ENCODE measurements around the gene XIAP. TPM values are rescaled to one million over a fixed set of nuclear protein-coding genes. Genes with fewer than 3 reads are reported as not detected.
A peak's percentile ranks its signal among the peaks of the same experiment; 100 is the strongest.
"Not testable (repeated sequence)": the region's sequence is repeated elsewhere in the genome, so short reads cannot be mapped to it uniquely, and the experiment has no call there.

Gene XIAP
- polyA plus RNA-seq (2013, experiment 1 of 2): 13.9 TPM
- polyA plus RNA-seq (2013, experiment 2 of 2): 14.2 TPM

- Histone ChIP-seq H3K9me3 (ENCODE audit: insufficient read depth, low read depth, low read length) (no peaks in the 10 kb centered on the region), H3K36me3 (ENCODE audit: insufficient read depth, low read length) (no peaks in the 10 kb centered on the region), H3K4me1 (ENCODE audit: insufficient read depth, low read length) (peaks cover 12% of the 10 kb centered on the region; the same call in 1 of the 2 replicates), H3K27ac (ENCODE audit: low read depth, low read length) (peak within 1 kb of the TSS; percentile 99), H3K9ac (ENCODE audit: low read depth, low read length) (peak within 1 kb of the TSS; percentile 90), H3K4me3 (ENCODE audit: low read length) (peak within 1 kb of the TSS; percentile 95), H3K27me3 (ENCODE audit: insufficient read depth, low read length) (no peaks in the 10 kb centered on the region)
- under 1% methylated on average over 58 of the region's 62 CpGs for WGBS
Measured at GRCh38 chrX:123859846-123860838, at the start of gene XIAP. Gene XIAP (plus strand): TSS chrX:123860053. CDS start chrX:123885663, 25,610 bp downstream.

GRCh38 chrX:123814343-123814742 is 45.5 kb upstream of the XIAP start:
- Histone ChIP-seq H3K27me3 (ENCODE audit: insufficient read depth, low read length) (no peaks in the 10 kb centered on the region), H3K9ac (ENCODE audit: low read depth, low read length) (no peak overlapping the region), H3K9me3 (ENCODE audit: insufficient read depth, low read depth, low read length) (no peaks in the 10 kb centered on the region), H3K4me3 (ENCODE audit: low read length) (no peak overlapping the region), H3K36me3 (ENCODE audit: insufficient read depth, low read length) (no peaks in the 10 kb centered on the region), H3K4me1 (ENCODE audit: insufficient read depth, low read length) (no peaks in the 10 kb centered on the region), H3K27ac (ENCODE audit: low read depth, low read length) (no peak overlapping the region)
- 86% methylated on average over 1 of the region's 2 CpGs for WGBS

GRCh38 chrX:123814934-123815394 is 44.9 kb upstream of the XIAP start:
- H3K9me3 ChIP-seq (ENCODE audit: insufficient read depth, low read depth, low read length); H3K36me3 ChIP-seq (ENCODE audit: insufficient read depth, low read length); H3K4me3 ChIP-seq (ENCODE audit: low read length); H3K27ac ChIP-seq (ENCODE audit: low read depth, low read length); H3K9ac ChIP-seq (ENCODE audit: low read depth, low read length); H3K4me1 ChIP-seq (ENCODE audit: insufficient read depth, low read length); H3K27me3 ChIP-seq (ENCODE audit: insufficient read depth, low read length): not testable (repeated sequence)
- WGBS: 59% methylated on average over 9 of the region's 12 CpGs

GRCh38 chrX:123817288-123817894 is 42.5 kb upstream of the XIAP start:
- H3K9me3 ChIP-seq (ENCODE audit: insufficient read depth, low read depth, low read length): no peaks in the 10 kb centered on the region
- no peaks in the 10 kb centered on the region for H3K36me3 ChIP-seq (ENCODE audit: insufficient read depth, low read length)
- H3K9ac ChIP-seq (ENCODE audit: low read depth, low read length): no peak overlapping the region
- no peaks in the 10 kb centered on the region for H3K4me1 ChIP-seq (ENCODE audit: insufficient read depth, low read length)
- no peak overlapping the region for H3K27ac ChIP-seq (ENCODE audit: low read depth, low read length)
- H3K27me3 ChIP-seq (ENCODE audit: insufficient read depth, low read length): no peaks in the 10 kb centered on the region
- no peak overlapping the region for H3K4me3 ChIP-seq (ENCODE audit: low read length)
- 94% methylated on average over 6 of the region's 6 CpGs for WGBS

GRCh38 chrX:123818243-123818642 is 41.6 kb upstream of the XIAP start:
- H3K36me3 ChIP-seq (ENCODE audit: insufficient read depth, low read length): no peaks in the 10 kb centered on the region
- H3K9ac ChIP-seq (ENCODE audit: low read depth, low read length): no peak overlapping the region
- no peaks in the 10 kb centered on the region for H3K9me3 ChIP-seq (ENCODE audit: insufficient read depth, low read depth, low read length)
- no peaks in the 10 kb centered on the region for H3K27me3 ChIP-seq (ENCODE audit: insufficient read depth, low read length)
- H3K4me3 ChIP-seq (ENCODE audit: low read length): no peak overlapping the region
- no peaks in the 10 kb centered on the region for H3K4me1 ChIP-seq (ENCODE audit: insufficient read depth, low read length)
- no peak overlapping the region for H3K27ac ChIP-seq (ENCODE audit: low read depth, low read length)

- H3K36me3 ChIP-seq (ENCODE audit: insufficient read depth, low read length): no peaks in the 10 kb centered on the region
- 78% methylated on average over 1 of the region's 1 CpG for WGBS
- H3K27me3 ChIP-seq (ENCODE audit: insufficient read depth, low read length): no peaks in the 10 kb centered on the region
- no peaks in the 10 kb centered on the region for H3K4me1 ChIP-seq (ENCODE audit: insufficient read depth, low read length)
- no peak overlapping the region for H3K9ac ChIP-seq (ENCODE audit: low read depth, low read length)
- H3K9me3 ChIP-seq (ENCODE audit: insufficient read depth, low read depth, low read length): no peaks in the 10 kb centered on the region
- no peak overlapping the region for H3K4me3 ChIP-seq (ENCODE audit: low read length)
- H3K27ac ChIP-seq (ENCODE audit: low read depth, low read length): no peak overlapping the region
Measured at GRCh38 chrX:123822965-123823364, 36.9 kb upstream of the XIAP start.

- 88% methylated on average over 6 of the region's 6 CpGs for WGBS
- Histone ChIP-seq H3K27me3 (ENCODE audit: insufficient read depth, low read length) (no peaks in the 10 kb centered on the region), H3K9ac (ENCODE audit: low read depth, low read length) (no peak overlapping the region), H3K4me1 (ENCODE audit: insufficient read depth, low read length) (no peaks in the 10 kb centered on the region), H3K4me3 (ENCODE audit: low read length) (no peak overlapping the region), H3K9me3 (ENCODE audit: insufficient read depth, low read depth, low read length) (no peaks in the 10 kb centered on the region), H3K36me3 (ENCODE audit: insufficient read depth, low read length) (no peaks in the 10 kb centered on the region), H3K27ac (ENCODE audit: low read depth, low read length) (no peak overlapping the region)
Measured at GRCh38 chrX:123830309-123830708, 29.5 kb upstream of the XIAP start.

- H3K4me3 ChIP-seq (ENCODE audit: low read length): no peak overlapping the region
- no peak overlapping the region for H3K27ac ChIP-seq (ENCODE audit: low read depth, low read length)
Measured at GRCh38 chrX:123833387-123833786, 26.5 kb upstream of the XIAP start.

GRCh38 chrX:123834116-123834515 is 25.7 kb upstream of the XIAP start:
- Histone ChIP-seq H3K27me3 (ENCODE audit: insufficient read depth, low read length) (no peaks in the 10 kb centered on the region), H3K4me3 (ENCODE audit: low read length) (no peak overlapping the region)

More at GRCh38 chrX:123833387-123833786, 26.5 kb upstream of the XIAP start:
- no peaks in the 10 kb centered on the region for H3K4me1 ChIP-seq (ENCODE audit: insufficient read depth, low read length)
- no peak overlapping the region for H3K9ac ChIP-seq (ENCODE audit: low read depth, low read length)
- no peaks in the 10 kb centered on the region for H3K27me3 ChIP-seq (ENCODE audit: insufficient read depth, low read length)
- 56% methylated on average over 7 of the region's 7 CpGs for WGBS
- H3K9me3 ChIP-seq (ENCODE audit: insufficient read depth, low read depth, low read length): no peaks in the 10 kb centered on the region
- H3K36me3 ChIP-seq (ENCODE audit: insufficient read depth, low read length): no peaks in the 10 kb centered on the region

GRCh38 chrX:123835661-123836371 is 24.0 kb upstream of the XIAP start:
- H3K36me3 ChIP-seq (ENCODE audit: insufficient read depth, low read length): no peaks in the 10 kb centered on the region
- no peak overlapping the region for H3K4me3 ChIP-seq (ENCODE audit: low read length)
- H3K9ac ChIP-seq (ENCODE audit: low read depth, low read length): no peak overlapping the region
- H3K27me3 ChIP-seq (ENCODE audit: insufficient read depth, low read length): no peaks in the 10 kb centered on the region
- WGBS: 95% methylated on average over 6 of the region's 6 CpGs
- no peak overlapping the region for H3K27ac ChIP-seq (ENCODE audit: low read depth, low read length)
- no peaks in the 10 kb centered on the region for H3K9me3 ChIP-seq (ENCODE audit: insufficient read depth, low read depth, low read length)
- no peaks in the 10 kb centered on the region for H3K4me1 ChIP-seq (ENCODE audit: insufficient read depth, low read length)

More at GRCh38 chrX:123834116-123834515, 25.7 kb upstream of the XIAP start:
- no peak overlapping the region for H3K9ac ChIP-seq (ENCODE audit: low read depth, low read length)
- no peaks in the 10 kb centered on the region for H3K36me3 ChIP-seq (ENCODE audit: insufficient read depth, low read length)
- H3K4me1 ChIP-seq (ENCODE audit: insufficient read depth, low read length): no peaks in the 10 kb centered on the region
- no peaks in the 10 kb centered on the region for H3K9me3 ChIP-seq (ENCODE audit: insufficient read depth, low read depth, low read length)
- 82% methylated on average over 1 of the region's 1 CpG for WGBS
- H3K27ac ChIP-seq (ENCODE audit: low read depth, low read length): no peak overlapping the region

GRCh38 chrX:123845129-123845528 is 14.7 kb upstream of the XIAP start:
- not testable (repeated sequence) for H3K4me1 ChIP-seq (ENCODE audit: insufficient read depth, low read length); H3K9me3 ChIP-seq (ENCODE audit: insufficient read depth, low read depth, low read length); H3K9ac ChIP-seq (ENCODE audit: low read depth, low read length); H3K27ac ChIP-seq (ENCODE audit: low read depth, low read length); H3K27me3 ChIP-seq (ENCODE audit: insufficient read depth, low read length); H3K36me3 ChIP-seq (ENCODE audit: insufficient read depth, low read length); H3K4me3 ChIP-seq (ENCODE audit: low read length)
- 96% methylated on average over 2 of the region's 4 CpGs for WGBS
